ENCODE data around the gene PRRC1. TPM values are rescaled to one million over a fixed set of nuclear protein-coding genes. Genes with fewer than 3 reads are reported as not detected.

The PRRC1 gene
- total and polyA plus RNA-seq, 7 experiments from 2014 or later, result 34.6 to 56.6 (median 41.4) TPM

DNA sequence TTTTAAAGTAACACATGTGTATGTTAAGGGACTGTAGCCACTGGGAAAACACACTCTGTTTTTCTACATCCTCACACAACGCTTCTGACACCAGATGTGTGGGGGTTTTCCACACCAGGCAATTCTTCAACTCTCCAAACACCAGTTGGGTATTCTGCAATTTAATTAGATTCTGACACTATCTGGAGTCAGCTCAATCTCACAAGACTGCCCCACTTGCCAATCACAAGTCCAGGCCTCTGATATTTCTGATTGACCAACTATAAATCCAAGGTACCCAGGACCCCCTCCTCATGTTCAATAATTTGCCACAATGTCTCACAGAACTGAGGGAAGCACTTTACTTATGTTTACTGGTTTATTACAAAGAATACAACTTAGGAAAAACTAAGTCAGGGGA is 70.9 kb downstream of the PRRC1 start:
- Histone ChIP-seq H3K9me3 (ENCODE audit: control insufficient read depth in 2 of 3, low read length in 3 of 3) (no peaks in the 10 kb centered on the region), H3K4me1 (ENCODE audit: control insufficient read depth in 2 of 2, insufficient read depth in 2 of 2, low read length in 2 of 2) (no peaks in the 10 kb centered on the region), H3K27ac (ENCODE audit: low read depth, low read length) (no peak overlapping the region), H3K36me3 (ENCODE audit: control insufficient read depth in 2 of 3, insufficient read depth in 3 of 3, low read length in 3 of 3) (no peaks in the 10 kb centered on the region), H3K27me3 (ENCODE audit: control insufficient read depth in 2 of 2, insufficient read depth in 2 of 2, low read length in 2 of 2) (no peaks in the 10 kb centered on the region), H3K4me3 (ENCODE audit: low read length) (no peak overlapping the region)
- DNase-seq (no peak), ATAC-seq (no peak)
- H3K9me3 Mint-ChIP-seq, result peaks cover 0 to under 1% (median 0%) of the 10 kb centered on the region in 11 donors
- no peak overlapping the region for H3K4me3 Mint-ChIP-seq
- no peaks in the 10 kb centered on the region for H3K36me3 Mint-ChIP-seq
- intact Hi-C loops (cut with micrococcal nuclease), result no loop called here
- CTCF ChIA-PET, result no interaction called here
- POLR2A ChIA-PET, result no interaction called here
- H3K27ac Mint-ChIP-seq, result no peak overlapping the region
- peaks cover 4 to 26% (median 9%) of the 10 kb centered on the region in 5 donors for H3K27me3 Mint-ChIP-seq
- peaks cover 0 to under 1% (median 0%) of the 10 kb centered on the region in 7 donors for H3K4me1 Mint-ChIP-seq

DNA sequence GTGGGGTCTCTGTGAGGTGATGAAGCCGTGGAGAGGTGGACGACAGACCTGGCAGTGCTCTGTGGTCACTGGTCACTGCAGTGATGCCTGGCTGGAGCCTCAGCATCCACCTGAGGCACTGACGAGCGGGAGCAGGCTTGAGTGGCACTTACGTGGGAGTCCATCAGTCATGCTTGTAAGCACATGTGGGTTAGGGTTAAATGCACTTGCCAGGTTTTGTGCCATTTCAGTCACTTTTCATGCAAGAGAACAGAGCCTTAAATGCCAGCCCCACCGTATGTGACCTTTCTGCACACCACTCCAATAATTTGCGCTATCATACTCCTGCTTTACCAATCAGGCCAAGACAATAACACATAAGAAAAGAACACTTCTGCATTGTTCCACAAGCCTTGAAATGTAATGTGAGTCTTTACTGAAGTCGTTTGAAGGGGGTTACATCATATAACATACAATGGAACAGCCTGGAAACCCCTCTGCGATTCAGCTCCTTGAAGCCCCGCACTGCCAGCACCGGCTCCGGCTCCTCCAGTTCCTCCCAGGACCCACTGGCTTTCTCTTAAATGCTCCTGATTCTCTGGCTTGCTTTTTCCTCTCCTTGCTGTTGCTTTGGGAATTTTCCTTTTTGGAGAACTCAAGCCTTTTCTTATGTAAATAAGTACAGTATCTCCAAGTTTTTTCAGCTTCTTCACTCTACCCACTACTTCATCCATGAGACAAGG is 72.0 kb downstream of the PRRC1 start:
- Mint-ChIP-seq H3K27ac (no peak overlapping the region), H3K9me3 (no peaks in the 10 kb centered on the region), H3K4me1 (peaks cover 0 to 7% (median 0%) of the 10 kb centered on the region in 7 donors), H3K36me3 (no peaks in the 10 kb centered on the region), H3K27me3 (peaks cover 2 to 26% (median 9%) of the 10 kb centered on the region in 5 donors), H3K4me3 (no peak overlapping the region)
- DNase-seq, result no peak
- intact Hi-C loops (cut with micrococcal nuclease), result no loop called here
- Histone ChIP-seq H3K4me1 (ENCODE audit: control insufficient read depth in 2 of 2, insufficient read depth in 2 of 2, low read length in 2 of 2) (no peaks in the 10 kb centered on the region), H3K27ac (ENCODE audit: low read depth, low read length) (no peak overlapping the region), H3K27me3 (ENCODE audit: control insufficient read depth in 2 of 2, insufficient read depth in 2 of 2, low read length in 2 of 2) (no peaks in the 10 kb centered on the region), H3K9me3 (ENCODE audit: control insufficient read depth in 2 of 3, low read length in 3 of 3) (no peaks in the 10 kb centered on the region), H3K4me3 (ENCODE audit: low read length) (no peak overlapping the region), H3K36me3 (ENCODE audit: control insufficient read depth in 2 of 3, insufficient read depth in 3 of 3, low read length in 3 of 3) (no peaks in the 10 kb centered on the region)
- POLR2A ChIA-PET, result no interaction called here
- CTCF ChIA-PET, result no interaction called here
- no peak for ATAC-seq

DNA sequence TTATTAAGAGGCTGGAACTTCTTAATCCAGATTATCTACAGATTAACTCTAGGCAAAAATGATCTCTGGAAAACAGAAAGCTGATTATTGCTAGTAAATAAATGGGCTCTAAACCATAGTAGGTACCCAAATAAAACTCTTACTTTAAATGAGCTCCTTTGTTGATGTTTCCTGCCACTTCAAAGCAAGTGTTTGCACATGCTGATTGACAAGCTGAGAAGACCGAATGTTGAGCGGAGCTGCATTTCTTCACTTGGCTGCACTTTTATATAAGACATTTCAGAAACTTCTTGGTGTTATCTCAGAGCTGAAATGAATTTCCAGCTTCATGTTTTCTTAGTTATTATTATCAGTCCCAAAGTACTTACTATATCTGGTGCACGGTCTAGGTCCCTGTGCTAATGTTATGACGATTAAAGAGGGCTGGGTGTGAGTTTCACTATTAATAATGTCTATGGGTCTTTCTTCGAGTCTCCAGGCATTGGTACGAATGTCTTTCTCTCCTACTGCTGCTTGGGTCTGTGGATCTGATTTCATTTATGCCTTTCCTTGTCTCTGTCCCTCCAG is 72.8 kb downstream of the PRRC1 start:
- no peaks in the 10 kb centered on the region for H3K9me3 Mint-ChIP-seq
- H3K4me1 Mint-ChIP-seq, result peaks cover 0 to 10% (median 1%) of the 10 kb centered on the region in 7 donors
- H3K36me3 Mint-ChIP-seq, result no peaks in the 10 kb centered on the region
- no peaks in the 10 kb centered on the region for H3K4me1 ChIP-seq (ENCODE audit: control insufficient read depth in 2 of 2, insufficient read depth in 2 of 2, low read length in 2 of 2)
- intact Hi-C loops (cut with micrococcal nuclease), result no loop called here
- H3K27ac Mint-ChIP-seq, result no peak overlapping the region
- ChIA-PET POLR2A (no interaction called here), CTCF (no interaction called here)
- H3K9me3 ChIP-seq (ENCODE audit: control insufficient read depth in 2 of 3, low read length in 3 of 3), result no peaks in the 10 kb centered on the region
- DNase-seq (no peak), ATAC-seq (no peak)
- no peaks in the 10 kb centered on the region for H3K27me3 ChIP-seq (ENCODE audit: control insufficient read depth in 2 of 2, insufficient read depth in 2 of 2, low read length in 2 of 2)
- H3K4me3 ChIP-seq (ENCODE audit: low read length), result no peak overlapping the region
- peaks cover 2 to 26% (median 9%) of the 10 kb centered on the region in 5 donors for H3K27me3 Mint-ChIP-seq
- H3K4me3 Mint-ChIP-seq, result no peak overlapping the region
- no peak overlapping the region for H3K27ac ChIP-seq (ENCODE audit: low read depth, low read length)
- no peaks in the 10 kb centered on the region for H3K36me3 ChIP-seq (ENCODE audit: control insufficient read depth in 2 of 3, insufficient read depth in 3 of 3, low read length in 3 of 3)

- no peaks in the 10 kb centered on the region for H3K27me3 ChIP-seq (ENCODE audit: control insufficient read depth in 2 of 2, insufficient read depth in 2 of 2, low read length in 2 of 2)
- H3K4me1 ChIP-seq (ENCODE audit: control insufficient read depth in 2 of 2, insufficient read depth in 2 of 2, low read length in 2 of 2), result peaks cover 0 to 4% of the 10 kb centered on the region in 2 donors
- no peak overlapping the region for H3K4me3 ChIP-seq (ENCODE audit: low read length)
- Mint-ChIP-seq H3K36me3 (no peaks in the 10 kb centered on the region), H3K27me3 (peaks cover 0 to 2% (median under 1%) of the 10 kb centered on the region in 5 donors), H3K4me1 (peaks cover 0 to 24% (median 13%) of the 10 kb centered on the region in 7 donors), H3K27ac (peak overlapping the region in 1 of 9 donors; percentile 20), H3K4me3 (peak overlapping the region in 3 of 10 donors; percentile 1 to 24 (median 14)), H3K9me3 (peaks cover 0 to 2% (median 0%) of the 10 kb centered on the region in 11 donors)
- ChIA-PET POLR2A (no interaction called here), CTCF (no interaction called here)
- intact Hi-C loops (cut with micrococcal nuclease), result no loop called here
- H3K27ac ChIP-seq (ENCODE audit: low read depth, low read length), result no peak overlapping the region
- H3K36me3 ChIP-seq (ENCODE audit: control insufficient read depth in 2 of 3, insufficient read depth in 3 of 3, low read length in 3 of 3), result no peaks in the 10 kb centered on the region
- DNase-seq (peak in 1 of 9 donors; percentile 13), ATAC-seq (peak; percentile 14)
- H3K9me3 ChIP-seq (ENCODE audit: control insufficient read depth in 2 of 3, low read length in 3 of 3), result no peaks in the 10 kb centered on the region
These were observed 78.3 kb downstream of the PRRC1 start for GRCh38 chr5:127595484-127596368.

- intact Hi-C loops (cut with micrococcal nuclease), result no loop called here
- H3K4me3 ChIP-seq (ENCODE audit: low read length), result no peak overlapping the region
- H3K27ac ChIP-seq (ENCODE audit: low read depth, low read length), result no peak overlapping the region
- H3K4me1 ChIP-seq (ENCODE audit: control insufficient read depth in 2 of 2, insufficient read depth in 2 of 2, low read length in 2 of 2), result peaks cover 0 to 4% of the 10 kb centered on the region in 2 donors
- ChIA-PET CTCF (no interaction called here), POLR2A (no interaction called here)
- no peaks in the 10 kb centered on the region for H3K27me3 ChIP-seq (ENCODE audit: control insufficient read depth in 2 of 2, insufficient read depth in 2 of 2, low read length in 2 of 2)
- peak overlapping the region in 1 of 10 donors; percentile 50 for H3K4me3 Mint-ChIP-seq
- peaks cover 0 to 2% (median 0%) of the 10 kb centered on the region in 11 donors for H3K9me3 Mint-ChIP-seq
- H3K4me1 Mint-ChIP-seq, result peaks cover 0 to 24% (median 13%) of the 10 kb centered on the region in 7 donors
- peaks cover 0 to 2% (median 0%) of the 10 kb centered on the region in 5 donors for H3K27me3 Mint-ChIP-seq
- no peaks in the 10 kb centered on the region for H3K36me3 ChIP-seq (ENCODE audit: control insufficient read depth in 2 of 3, insufficient read depth in 3 of 3, low read length in 3 of 3)
- DNase-seq, result no peak
- H3K27ac Mint-ChIP-seq, result no peak overlapping the region
- ATAC-seq, result no peak
- H3K36me3 Mint-ChIP-seq, result no peaks in the 10 kb centered on the region
- H3K9me3 ChIP-seq (ENCODE audit: control insufficient read depth in 2 of 3, low read length in 3 of 3), result no peaks in the 10 kb centered on the region
These were observed 79.1 kb downstream of the PRRC1 start for GRCh38 chr5:127596501-127596900.

DNA sequence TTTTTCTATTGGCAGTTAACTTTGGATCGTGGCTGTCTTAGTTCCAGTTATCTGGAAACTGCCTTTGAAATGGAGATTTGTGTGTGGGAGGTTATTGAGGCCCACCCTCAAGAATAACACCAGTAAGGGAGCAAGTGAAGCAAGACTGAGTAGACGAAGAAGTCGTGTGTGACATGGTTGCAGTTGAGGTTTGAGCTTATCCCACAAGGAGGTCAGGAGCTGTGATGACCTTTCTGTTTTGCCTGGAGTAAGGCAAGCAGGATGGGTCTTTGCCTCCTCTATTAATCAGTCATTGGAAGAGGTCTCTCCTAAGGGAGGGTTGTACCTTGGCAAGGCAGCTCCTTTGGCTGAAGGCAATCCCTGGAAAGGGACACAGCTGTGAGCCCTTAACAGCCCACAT is 81.9 kb downstream of the PRRC1 start:
- Histone ChIP-seq H3K36me3 (ENCODE audit: control insufficient read depth in 2 of 3, insufficient read depth in 3 of 3, low read length in 3 of 3) (no peaks in the 10 kb centered on the region), H3K4me1 (ENCODE audit: control insufficient read depth in 2 of 2, insufficient read depth in 2 of 2, low read length in 2 of 2) (peaks cover 0 to 4% of the 10 kb centered on the region in 2 donors), H3K4me3 (ENCODE audit: low read length) (no peak overlapping the region), H3K27ac (ENCODE audit: low read depth, low read length) (no peak overlapping the region), H3K9me3 (ENCODE audit: control insufficient read depth in 2 of 3, low read length in 3 of 3) (no peaks in the 10 kb centered on the region), H3K27me3 (ENCODE audit: control insufficient read depth in 2 of 2, insufficient read depth in 2 of 2, low read length in 2 of 2) (no peaks in the 10 kb centered on the region)
- intact Hi-C loops (cut with micrococcal nuclease), result no loop called here
- Mint-ChIP-seq H3K27me3 (peaks cover 4 to 15% (median 11%) of the 10 kb centered on the region in 5 donors), H3K27ac (no peak overlapping the region), H3K4me3 (no peak overlapping the region), H3K4me1 (peaks cover 0 to 22% (median 16%) of the 10 kb centered on the region in 7 donors), H3K36me3 (no peaks in the 10 kb centered on the region), H3K9me3 (peaks cover 0 to 2% (median 0%) of the 10 kb centered on the region in 11 donors)
- ChIA-PET CTCF (no interaction called here), POLR2A (interaction anchor here (0.6 kb wide), 1 partner anchor 23 kb away, joined by 5 read pairs; no protein-coding TSS in a partner anchor)
- ATAC-seq, result no peak
- DNase-seq, result no peak
